Measurements from ENCODE around the gene KRTAP5-8.

DNA sequence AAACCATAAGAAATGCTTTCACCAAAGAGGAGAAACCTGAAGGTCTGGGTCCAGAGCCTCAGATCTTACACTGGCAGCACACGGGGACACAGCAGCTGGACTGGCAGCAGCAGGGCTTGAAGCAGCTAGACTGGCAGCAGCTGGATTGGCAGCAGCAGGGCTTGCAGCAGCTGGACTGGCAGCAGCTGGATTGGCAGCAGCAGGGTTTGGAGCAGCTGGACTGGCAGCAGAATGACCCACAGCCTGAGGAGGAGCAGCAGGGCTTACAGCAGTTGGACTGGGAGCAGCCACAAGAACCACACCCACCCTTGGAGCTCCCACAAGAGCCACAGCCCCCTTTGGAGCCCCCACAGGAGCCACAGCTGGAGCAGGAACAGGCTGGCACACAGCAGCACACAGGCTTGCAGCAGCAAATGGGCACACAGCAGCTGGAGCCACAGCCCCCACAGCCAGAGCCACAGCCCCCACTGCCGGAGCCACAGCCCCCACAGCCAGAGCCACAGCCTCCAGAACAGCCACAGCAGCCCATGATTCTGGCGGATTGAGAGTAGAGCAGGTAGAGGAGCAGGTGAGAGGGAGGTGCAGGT lies 44.6 kb downstream of the KRTAP5-8 start, which contains the start of gene KRTAP5-11:
- TF ChIP-seq, protein P1, sequence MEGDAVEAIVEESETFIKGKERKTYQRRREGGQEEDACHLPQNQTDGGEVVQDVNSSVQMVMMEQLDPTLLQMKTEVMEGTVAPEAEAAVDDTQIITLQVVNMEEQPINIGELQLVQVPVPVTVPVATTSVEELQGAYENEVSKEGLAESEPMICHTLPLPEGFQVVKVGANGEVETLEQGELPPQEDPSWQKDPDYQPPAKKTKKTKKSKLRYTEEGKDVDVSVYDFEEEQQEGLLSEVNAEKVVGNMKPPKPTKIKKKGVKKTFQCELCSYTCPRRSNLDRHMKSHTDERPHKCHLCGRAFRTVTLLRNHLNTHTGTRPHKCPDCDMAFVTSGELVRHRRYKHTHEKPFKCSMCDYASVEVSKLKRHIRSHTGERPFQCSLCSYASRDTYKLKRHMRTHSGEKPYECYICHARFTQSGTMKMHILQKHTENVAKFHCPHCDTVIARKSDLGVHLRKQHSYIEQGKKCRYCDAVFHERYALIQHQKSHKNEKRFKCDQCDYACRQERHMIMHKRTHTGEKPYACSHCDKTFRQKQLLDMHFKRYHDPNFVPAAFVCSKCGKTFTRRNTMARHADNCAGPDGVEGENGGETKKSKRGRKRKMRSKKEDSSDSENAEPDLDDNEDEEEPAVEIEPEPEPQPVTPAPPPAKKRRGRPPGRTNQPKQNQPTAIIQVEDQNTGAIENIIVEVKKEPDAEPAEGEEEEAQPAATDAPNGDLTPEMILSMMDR (IDR thresholded peaks at IDR 0.05; ENCODE audit: low read depth, low read length): no peak
- TF ChIP-seq EZH2phosphoT487 (IDR thresholded peaks at IDR 0.05; ENCODE audit: low read depth): no peak

Measured in OCI-LY3 (cell line).